Lower leg skin (tissue), 4 donors: ENCODE measurements around the gene STAP2. TPM values are rescaled to one million over a fixed set of nuclear protein-coding genes. Genes with fewer than 3 reads are reported as not detected.
A peak's percentile ranks its signal among the peaks of the same experiment; 100 is the strongest.
"Not testable (repeated sequence)": the region's sequence is repeated elsewhere in the genome, so short reads cannot be mapped to it uniquely, and the experiment has no call there.

Experiments used
- DNase-seq, 2 donors: peaks; one replicate each; pipeline ENCODE4 v3.0.0-alpha.2; 2019; ENCODE audit warnings: low spot score in 2 of 2
- H3K4me3 ChIP-seq: fragments of 200-600 bp; sonication (generic); 2 replicates; pipeline ENCODE4 v1.5.1; 2017; ENCODE audit warnings: mild to moderate bottlenecking, low read depth; ENCODE audit not compliant: poor library complexity, severe bottlenecking
- POLR2A ChIP-seq, 2 donors: fragments of 450-650 bp; IDR thresholded peaks; one replicate each; pipeline ENCODE4 v1.6.1; 2016 to 2017; ENCODE audit warnings: antibody characterized with exemption in 2 of 2, mild to moderate bottlenecking in 1 of 2, moderate library complexity in 1 of 2
- WGBS, 2 donors: methylation state at CpG; one replicate each; pipeline ENCODE4 v1.1.5; 2018; 5-methylcytosine and 5-hydroxymethylcytosine counted together
- intact Hi-C: fragments of 100-400 bp; cut with DNase I; formaldehyde crosslinking; loops from one replicate; pipeline ENCODE4 v1.15.0; 2023; ENCODE audit warnings: low total_unique reads
- total RNA-seq, 4 donors: library from RNA; depleted of rRNA; stranded (reverse); fragments of >200 nt; gene quantifications; one replicate each; pipeline ENCODE4 v1.1.0, GENCODE V29; 2016
- TF ChIP-seq, protein P1 (sequence below), 3 donors: fragments of 450-650 bp; IDR thresholded peaks; one replicate each; pipeline ENCODE4 v1.5.1; 2016; ENCODE audit warnings: antibody characterized with exemption in 3 of 3, mild to moderate bottlenecking in 3 of 3, moderate library complexity in 2 of 3

Gene STAP2
- total RNA-seq, 4 donors from 2014 or later = 78.5 to 159 (median 122) TPM

GRCh38 chr19:4354897-4355296 lies 16.3 kb upstream of the STAP2 start:
- intact Hi-C loops = no loop called here
- H3K4me3 ChIP-seq = no peak overlapping the region
- WGBS, 2 donors = 80 to 86% methylated on average over 16 to 17 of the region's 17 CpGs
- TF ChIP-seq, protein P1, sequence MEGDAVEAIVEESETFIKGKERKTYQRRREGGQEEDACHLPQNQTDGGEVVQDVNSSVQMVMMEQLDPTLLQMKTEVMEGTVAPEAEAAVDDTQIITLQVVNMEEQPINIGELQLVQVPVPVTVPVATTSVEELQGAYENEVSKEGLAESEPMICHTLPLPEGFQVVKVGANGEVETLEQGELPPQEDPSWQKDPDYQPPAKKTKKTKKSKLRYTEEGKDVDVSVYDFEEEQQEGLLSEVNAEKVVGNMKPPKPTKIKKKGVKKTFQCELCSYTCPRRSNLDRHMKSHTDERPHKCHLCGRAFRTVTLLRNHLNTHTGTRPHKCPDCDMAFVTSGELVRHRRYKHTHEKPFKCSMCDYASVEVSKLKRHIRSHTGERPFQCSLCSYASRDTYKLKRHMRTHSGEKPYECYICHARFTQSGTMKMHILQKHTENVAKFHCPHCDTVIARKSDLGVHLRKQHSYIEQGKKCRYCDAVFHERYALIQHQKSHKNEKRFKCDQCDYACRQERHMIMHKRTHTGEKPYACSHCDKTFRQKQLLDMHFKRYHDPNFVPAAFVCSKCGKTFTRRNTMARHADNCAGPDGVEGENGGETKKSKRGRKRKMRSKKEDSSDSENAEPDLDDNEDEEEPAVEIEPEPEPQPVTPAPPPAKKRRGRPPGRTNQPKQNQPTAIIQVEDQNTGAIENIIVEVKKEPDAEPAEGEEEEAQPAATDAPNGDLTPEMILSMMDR (IDR thresholded peaks at IDR 0.05) = no peak
- no peak for TF ChIP-seq POLR2A (IDR thresholded peaks at IDR 0.05)
- DNase-seq = peak in 1 of 2 donors; percentile 83

DNA sequence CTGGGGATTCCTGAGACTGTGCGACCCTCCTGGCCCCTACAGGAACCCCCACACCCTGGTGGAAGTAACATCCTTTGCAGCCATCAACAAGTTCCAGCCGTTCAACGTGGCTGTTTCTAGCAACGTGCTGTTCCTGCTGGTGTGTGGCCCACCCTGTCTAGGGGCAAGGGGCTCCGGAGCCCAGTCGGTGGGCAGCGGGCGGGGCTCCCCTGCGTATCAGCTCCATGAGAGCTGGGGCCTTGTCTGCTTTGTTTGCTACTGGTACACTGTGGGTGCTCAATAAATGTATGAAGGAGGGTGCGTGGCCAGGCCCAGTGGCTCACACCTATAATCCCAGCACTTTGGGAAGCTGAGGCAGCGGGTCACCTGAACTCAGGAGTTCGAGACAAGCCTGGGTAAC lies 15.7 kb upstream of the STAP2 start:
- H3K4me3 ChIP-seq = no peak overlapping the region
- 77 to 91% methylated on average over 9 to 12 of the region's 12 CpGs for WGBS, 2 donors
- no peak for DNase-seq
- no peak for TF ChIP-seq POLR2A (IDR thresholded peaks at IDR 0.05)
- TF ChIP-seq, protein P1 (IDR thresholded peaks at IDR 0.05) = no peak
- intact Hi-C loops = no loop called here

DNA sequence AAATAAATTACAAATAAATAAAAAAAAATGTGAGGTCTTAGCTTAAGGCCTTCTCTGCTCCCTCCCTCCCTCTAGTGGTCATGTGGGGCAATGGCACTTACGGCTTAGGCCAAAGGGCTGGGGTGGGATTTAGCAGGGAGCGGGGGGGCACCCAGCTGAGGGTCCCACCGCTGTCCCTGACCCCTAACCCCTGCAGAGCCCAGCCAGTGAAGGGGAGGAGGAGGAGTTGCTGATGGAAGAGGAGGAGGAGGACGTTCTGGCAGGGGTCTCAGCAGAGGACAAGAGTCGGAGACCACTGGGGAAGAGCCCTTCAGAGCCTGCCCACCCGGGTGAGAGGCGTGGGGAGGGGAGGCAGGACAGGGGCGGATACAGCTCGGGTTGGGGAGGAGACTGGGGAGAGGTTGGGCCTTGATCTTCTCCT lies 14.1 kb upstream of the STAP2 start:
- intact Hi-C loops = no loop called here
- no peak overlapping the region for H3K4me3 ChIP-seq
- 37 to 52% methylated on average over 8 to 9 of the region's 9 CpGs for WGBS, 2 donors
- TF ChIP-seq, protein P1 (IDR thresholded peaks at IDR 0.05) = no peak
- TF ChIP-seq POLR2A (IDR thresholded peaks at IDR 0.05) = no peak
- DNase-seq = peak in 1 of 2 donors; percentile 86

DNA sequence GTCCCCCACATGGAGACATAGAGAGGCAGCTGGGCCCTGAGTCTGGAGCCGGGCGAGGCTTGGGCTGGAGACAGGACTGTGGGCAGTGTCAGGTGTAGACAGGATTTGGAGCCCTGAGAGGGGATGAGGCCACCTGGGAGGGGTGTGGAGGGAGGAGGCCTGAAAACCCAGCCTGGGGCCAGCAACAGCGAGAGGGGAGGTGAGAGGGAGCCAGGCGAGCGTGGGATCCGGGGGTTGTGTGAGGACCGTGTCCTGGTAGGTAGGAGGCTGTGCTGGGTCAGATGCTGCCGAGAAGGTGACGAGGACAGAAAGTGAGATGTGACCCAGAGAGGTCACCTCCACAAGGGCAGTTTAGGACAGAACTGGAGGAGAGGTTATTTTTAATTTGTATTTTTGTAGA lies 12.1 kb upstream of the STAP2 start:
- WGBS, 2 donors = 92 to 96% methylated on average over 9 of the region's 9 CpGs
- TF ChIP-seq, protein P1 (IDR thresholded peaks at IDR 0.05) = no peak
- TF ChIP-seq POLR2A (IDR thresholded peaks at IDR 0.05) = no peak
- DNase-seq = no peak
- H3K4me3 ChIP-seq = no peak overlapping the region
- intact Hi-C loops = no loop called here

DNA sequence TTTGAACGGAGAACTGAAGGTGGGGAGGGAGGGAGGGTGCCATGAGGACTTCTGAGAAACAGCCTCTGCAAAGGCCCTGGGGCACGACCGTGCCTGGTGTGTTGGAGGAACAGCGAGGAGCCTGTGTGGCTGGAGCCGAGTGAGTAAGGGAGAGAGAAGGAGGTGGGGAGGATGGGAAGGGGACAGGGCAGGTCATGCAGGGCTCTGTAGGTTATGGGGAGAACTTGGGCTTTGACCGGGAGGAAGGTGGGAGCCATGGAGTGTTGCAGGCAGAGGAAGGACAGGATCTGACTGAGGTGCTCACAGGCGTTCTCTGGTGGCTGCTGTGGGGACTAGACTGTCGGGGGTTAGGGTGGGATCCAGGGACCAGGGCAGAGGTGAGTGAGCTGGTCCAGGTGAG lies 11.5 kb upstream of the STAP2 start:
- intact Hi-C loops = no loop called here
- no peak overlapping the region for H3K4me3 ChIP-seq
- 91% methylated on average over 8 of the region's 8 CpGs for WGBS, 2 donors
- DNase-seq = no peak
- TF ChIP-seq POLR2A (IDR thresholded peaks at IDR 0.05) = no peak
- TF ChIP-seq, protein P1 (IDR thresholded peaks at IDR 0.05) = no peak

DNA sequence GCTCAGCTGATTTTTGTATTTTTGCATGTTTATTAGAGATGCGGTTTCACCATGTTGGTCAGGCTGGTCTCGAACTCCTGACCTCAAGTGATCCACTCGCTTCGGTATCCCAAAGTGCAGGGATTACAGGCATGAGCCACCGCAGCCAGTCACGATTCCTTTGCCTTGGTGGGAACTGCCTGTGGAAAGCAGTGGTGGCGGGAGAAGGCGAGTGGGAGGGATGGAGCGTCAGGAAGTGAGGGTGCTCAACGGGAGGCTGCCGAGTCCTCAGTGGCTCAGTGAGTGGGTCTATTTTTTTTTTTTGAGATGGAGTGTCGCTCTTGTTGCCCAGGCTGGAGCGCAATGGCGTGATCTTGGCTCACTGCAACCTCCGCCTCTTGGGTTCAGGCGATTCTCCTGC lies 10.6 kb upstream of the STAP2 start:
- intact Hi-C loops, H3K4me3 ChIP-seq, DNase-seq: not testable (repeated sequence)
- WGBS, 2 donors = 91 to 95% methylated on average over 16 of the region's 16 CpGs
